ENCODE data around the gene CTBP2.

GRCh38 chr10:125156196-125156595 lies 4.2 kb downstream of the CTBP2 start:
- no peak for TF ChIP-seq CTCF (IDR thresholded peaks at IDR 0.05)
- no peak for TF ChIP-seq EZH2phosphoT487 (IDR thresholded peaks at IDR 0.05)
- no peak for TF ChIP-seq EZH2 (IDR thresholded peaks at IDR 0.05)

Data from neural progenitor cell (in vitro differentiated cells).